ENCODE data around the gene TAPT1.
A peak's percentile ranks its signal among the peaks of the same experiment; 100 is the strongest.
"Not testable (repeated sequence)": the region's sequence is repeated elsewhere in the genome, so short reads cannot be mapped to it uniquely, and the experiment has no call there.

The TAPT1 gene

DNA sequence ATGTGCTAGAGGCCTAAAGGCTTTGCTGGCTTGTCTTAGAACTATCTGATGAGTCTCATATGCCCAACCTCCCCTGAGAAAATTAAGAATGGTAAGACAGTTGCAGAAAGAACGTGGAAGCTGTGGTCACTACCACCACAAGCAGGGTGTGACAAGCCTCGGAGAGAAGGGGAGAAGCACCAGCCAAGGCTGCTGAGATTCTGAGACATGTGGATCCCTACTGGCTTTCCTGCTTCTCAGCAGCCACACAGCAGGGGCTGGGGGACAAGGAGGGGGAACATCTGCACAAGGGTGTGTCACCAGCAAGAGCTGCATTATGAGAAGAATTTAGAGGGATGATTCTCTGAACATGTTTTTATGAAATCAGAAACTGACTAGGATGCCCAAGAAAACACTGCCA is 19.4 kb downstream of the TAPT1 start:
- peak in 1 of 2 donors; percentile 65 for DNase-seq

DNA sequence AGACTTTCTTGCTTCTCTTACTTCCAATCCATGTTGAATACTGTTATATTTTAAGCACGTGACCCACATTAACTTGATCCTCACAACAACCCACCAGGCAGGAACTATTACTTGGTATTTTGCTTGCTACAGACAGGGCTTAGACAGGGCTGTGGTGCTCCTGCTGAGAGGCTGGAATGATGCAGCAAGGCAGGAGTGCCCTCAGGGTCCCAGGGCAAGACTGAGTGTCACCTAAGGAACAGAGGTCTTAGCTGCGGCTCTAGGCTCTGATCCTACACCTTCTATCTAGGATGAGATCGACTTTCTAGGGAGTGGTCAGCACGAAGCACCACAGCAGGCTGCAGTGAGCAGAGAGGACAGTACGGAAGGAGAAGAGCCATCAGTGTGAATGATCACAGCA is 20.0 kb downstream of the TAPT1 start:
- DNase-seq, result no peak

GRCh38 chr4:16205298-16206164 is 20.7 kb downstream of the TAPT1 start:
- no peak for DNase-seq

- no peak for DNase-seq
Observed at GRCh38 chr4:16204505-16204904, 21.8 kb downstream of the TAPT1 start.

GRCh38 chr4:16203083-16203482 is 23.2 kb downstream of the TAPT1 start:
- no peak for DNase-seq

DNA sequence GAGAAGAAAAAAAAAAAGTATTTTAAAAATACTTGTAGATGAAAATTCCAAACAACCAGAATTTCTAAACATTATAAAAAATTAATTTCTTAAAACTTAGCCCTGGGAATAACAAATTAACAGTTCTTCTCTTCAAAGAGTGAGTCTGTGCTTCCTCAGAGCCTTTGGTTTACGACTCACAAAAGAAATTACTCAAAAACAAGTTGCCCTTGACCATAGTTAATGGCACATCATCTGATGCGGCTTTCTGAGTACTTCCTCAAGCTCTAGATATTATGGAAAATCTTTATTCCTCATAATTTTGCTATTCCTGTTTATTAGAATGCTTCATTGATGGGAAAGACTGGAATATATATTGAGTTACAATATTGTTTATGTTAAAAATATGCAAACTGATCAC is 23.7 kb downstream of the TAPT1 start:
- DNase-seq, result no peak

GRCh38 chr4:16199093-16199492 is 27.2 kb downstream of the TAPT1 start:
- DNase-seq, result peak in 1 of 2 donors; percentile 44

GRCh38 chr4:16197876-16198665 is 28.2 kb downstream of the TAPT1 start:
- DNase-seq, result no peak

- peak in 1 of 2 donors; percentile 54 for DNase-seq
Observed at GRCh38 chr4:16196482-16197393, 29.5 kb downstream of the TAPT1 start.

DNA sequence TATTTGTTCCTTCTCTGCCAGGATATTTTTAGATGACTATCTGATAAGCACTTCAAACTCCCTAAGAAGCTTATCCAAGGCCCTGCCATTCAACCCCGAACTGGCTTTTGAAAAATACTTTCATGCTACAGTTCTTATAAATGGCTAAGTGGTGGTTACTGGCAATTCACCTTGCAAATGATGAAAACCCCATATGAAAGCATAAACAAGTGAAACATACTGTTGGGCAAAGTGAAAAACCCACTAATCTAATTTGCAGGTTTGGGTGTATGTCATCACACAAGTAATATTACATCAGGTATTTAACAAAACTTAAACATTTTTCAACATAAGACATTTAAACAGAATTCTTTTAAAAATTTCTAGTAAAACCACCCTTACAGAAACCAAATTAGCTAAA is 31.1 kb downstream of the TAPT1 start:
- no peak for DNase-seq

DNA sequence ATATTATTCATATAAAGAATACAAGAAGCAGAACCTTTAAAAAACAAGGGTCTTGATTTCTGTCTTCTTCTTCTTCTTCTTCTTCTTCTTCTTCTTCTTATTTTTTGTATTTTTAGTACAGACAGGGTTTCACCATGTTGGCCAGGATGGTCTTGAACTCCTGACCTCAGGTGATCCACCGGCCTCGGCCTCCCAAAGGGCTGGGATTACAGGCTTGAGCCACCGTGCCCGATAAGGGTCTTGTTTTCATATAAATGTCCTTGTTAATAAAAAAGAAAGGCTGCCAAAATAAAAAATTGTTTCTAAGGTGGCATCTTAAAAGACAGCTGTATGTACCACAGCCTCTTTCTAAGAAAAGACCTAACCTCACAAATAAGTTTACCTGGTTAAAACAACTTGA is 31.5 kb downstream of the TAPT1 start:
- DNase-seq, result not testable (repeated sequence)

DNA sequence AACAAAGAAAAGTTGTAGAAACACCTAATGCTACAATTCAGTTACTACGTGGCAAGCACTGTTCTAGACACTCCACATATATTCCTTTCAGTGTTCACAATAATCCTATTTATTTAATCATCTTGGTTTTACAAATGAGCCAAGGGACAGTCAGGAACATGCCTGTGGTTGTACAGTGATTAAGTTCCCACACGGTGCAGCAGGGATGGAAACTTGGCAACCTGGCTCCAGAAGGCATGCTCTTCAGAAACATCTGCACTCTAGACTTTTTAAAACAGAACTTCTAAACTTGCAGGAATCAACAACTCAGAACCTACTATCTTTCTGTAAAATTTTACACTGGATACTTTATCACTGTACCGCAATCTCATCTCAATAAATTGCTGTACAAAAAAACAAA is 32.1 kb downstream of the TAPT1 start:
- DNase-seq, result no peak

GRCh38 chr4:16192631-16193518 is 33.4 kb downstream of the TAPT1 start:
- no peak for DNase-seq

DNA sequence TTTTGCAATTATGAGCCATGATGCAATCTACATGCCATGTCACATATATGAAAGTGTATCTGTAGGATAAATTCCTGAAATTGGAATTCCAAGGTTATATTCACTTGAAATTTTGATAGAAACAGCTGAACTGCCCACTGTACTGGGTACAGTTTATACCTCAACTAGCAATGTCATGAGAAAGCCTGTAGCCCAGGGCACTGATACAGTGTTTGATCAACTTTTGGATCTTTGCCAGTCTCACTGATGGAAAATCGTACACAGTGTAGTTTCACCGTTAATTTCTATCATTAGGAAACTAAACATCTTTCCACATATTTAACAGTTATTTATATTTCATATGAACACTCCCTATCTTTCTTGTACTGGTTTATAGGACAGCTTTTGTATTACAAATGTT is 34.2 kb downstream of the TAPT1 start:
- DNase-seq, result no peak

DNA sequence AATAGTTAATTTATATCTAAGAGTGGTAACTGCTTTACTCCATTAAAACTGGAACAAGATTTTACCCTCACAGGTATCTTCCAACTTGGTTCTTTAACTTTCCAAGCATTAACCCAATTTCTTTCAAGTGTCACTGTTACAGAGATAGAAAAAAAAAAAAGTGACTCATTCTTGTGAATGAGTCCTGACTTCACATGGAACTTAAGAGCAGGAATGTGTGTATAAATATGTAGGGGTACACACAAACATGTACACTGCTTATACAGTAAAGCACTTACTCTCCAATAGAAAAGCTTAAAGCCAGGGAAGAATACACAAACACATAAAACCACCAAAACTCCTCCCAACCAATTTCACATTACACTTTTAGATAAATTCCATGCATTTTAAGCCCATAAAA is 38.8 kb downstream of the TAPT1 start:
- no peak for DNase-seq

DNA sequence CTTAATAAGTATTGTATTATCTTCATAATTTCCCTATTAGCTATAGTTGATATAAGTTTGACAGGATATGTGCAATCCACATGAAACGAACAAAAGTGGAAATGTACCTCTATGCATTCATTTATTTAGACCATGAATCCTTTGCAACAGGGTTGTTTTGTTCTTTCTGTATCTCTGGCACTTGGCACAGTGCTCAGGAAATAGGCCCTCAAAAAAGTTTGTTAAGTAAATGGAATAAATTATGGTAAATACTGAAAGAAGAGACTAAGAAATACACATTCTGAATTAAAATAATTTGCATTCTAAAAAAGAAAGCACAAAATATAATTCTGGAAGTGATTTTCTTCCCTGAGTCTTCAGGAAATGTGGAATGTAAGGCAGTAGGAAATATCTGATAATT is 39.3 kb downstream of the TAPT1 start:
- DNase-seq, result no peak

- no peak for DNase-seq
Observed at GRCh38 chr4:16183604-16184003, 42.7 kb downstream of the TAPT1 start.

DNA sequence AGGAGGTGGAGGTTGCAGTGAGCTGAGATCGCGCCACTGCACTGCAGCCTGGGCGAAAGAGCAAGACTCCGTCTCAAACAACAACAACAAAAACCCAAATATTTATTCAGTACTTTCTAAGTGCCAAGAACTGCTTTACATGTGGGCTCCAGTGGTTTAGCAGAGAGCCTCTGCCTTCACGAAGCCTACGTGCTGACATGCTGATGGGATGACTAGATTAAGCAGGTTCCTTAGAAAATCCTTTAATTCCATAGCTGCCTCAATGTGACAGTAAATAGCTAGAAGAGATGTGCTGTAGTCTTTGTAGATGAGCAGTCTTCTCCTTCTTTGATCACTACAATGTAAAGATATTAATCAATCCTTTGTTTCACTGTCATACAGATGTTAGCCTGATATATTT is 49.6 kb downstream of the TAPT1 start:
- DNase-seq, result no peak

DNA sequence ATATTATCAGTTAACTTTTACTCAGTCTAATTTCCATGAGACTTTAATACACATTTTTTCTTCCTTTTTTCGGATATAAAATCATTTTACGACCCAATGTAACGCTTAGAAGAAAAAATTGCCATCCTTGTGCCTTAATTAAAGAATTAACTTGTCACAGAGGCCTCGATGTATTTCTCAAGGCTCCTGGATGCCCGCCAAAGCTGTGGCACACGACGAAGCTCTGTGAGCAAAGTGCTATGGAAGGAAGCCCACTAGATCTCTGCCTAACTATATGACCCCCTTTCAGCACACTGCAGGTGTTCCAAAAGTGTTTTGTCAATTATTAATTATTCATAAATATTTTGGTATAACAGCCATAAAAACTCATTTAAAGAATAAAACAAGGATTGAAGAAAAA is 54.4 kb downstream of the TAPT1 start:
- DNase-seq, result no peak

- DNase-seq, result no peak
Observed at GRCh38 chr4:16169490-16169889, 56.8 kb downstream of the TAPT1 start.

- no peak for DNase-seq
Observed at GRCh38 chr4:16168710-16169388, 57.4 kb downstream of the TAPT1 start.

Data from bone marrow (tissue), 2 donors.